22Rv1 (cell line): ENCODE measurements around the gene DDAH1.

Source experiments
- CTCF ChIP-seq: fragments of 450-650 bp; IDR thresholded peaks from 2 replicates; pipeline ENCODE4 v1.5.1; 2017; ENCODE audit warnings: mild to moderate bottlenecking
- ZFX ChIP-seq: fragments of 450-650 bp; IDR thresholded peaks from 2 replicates; pipeline ENCODE4 v1.6.1; 2017; ENCODE audit warnings: antibody characterized with exemption, borderline replicate concordance

DNA sequence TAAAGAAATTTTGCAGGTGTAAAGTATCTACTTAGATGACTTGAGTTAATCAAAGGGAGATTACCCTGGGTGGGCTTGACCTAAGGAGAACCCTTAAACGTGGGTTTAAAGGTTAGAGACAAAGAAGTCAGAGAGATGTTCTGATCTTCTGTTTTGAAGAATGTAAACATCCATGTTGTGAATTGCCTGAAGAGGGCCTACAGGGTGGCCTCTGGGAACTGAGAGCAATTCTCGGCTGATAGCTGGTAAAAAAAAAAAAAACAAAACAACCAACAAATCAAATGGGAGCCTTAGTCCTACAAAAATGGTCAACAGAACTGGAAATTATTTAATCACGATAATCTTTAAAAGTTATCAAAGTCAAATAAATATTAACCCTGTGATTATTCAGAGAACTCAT is 99.1 kb downstream of the DDAH1 start:
- no peak for TF ChIP-seq CTCF
- TF ChIP-seq ZFX, result no peak
